Measurements from ENCODE around the gene BAIAP2.
A peak's percentile ranks its signal among the peaks of the same experiment; 100 is the strongest.

BAIAP2 gene

GRCh38 chr17:81091774-81092517, 57.0 kb downstream of the BAIAP2 start:
- DNase-seq: no peak

DNA sequence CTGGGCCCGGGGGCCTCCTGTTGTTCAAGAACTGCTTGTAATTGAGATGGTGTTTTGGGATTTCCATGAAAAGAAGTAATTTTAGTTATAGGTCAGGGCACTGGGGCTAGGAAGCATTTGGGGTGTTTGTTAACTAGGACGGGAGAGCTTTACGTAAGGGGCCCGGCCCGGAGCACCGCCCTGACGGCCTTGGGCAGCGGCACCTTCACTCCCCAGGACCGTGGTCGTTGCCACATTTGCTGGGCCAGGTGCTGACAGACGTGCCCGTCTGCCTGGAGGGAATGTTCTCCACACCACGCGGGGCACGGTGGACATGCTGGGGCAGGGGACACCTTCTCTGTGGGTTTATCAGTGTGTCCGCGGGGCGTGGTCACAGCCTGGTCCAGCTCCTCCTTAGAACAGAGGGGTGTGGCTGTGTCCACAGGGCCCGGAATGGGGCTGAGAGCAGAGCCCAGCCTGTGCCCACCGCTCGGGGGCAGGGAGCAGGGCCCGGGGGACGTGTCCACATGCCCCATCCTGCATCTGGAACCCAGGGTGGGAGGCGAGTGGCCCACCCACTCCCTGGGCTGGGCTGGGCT, 57.7 kb downstream of the BAIAP2 start:
- DNase-seq: no peak

DNA sequence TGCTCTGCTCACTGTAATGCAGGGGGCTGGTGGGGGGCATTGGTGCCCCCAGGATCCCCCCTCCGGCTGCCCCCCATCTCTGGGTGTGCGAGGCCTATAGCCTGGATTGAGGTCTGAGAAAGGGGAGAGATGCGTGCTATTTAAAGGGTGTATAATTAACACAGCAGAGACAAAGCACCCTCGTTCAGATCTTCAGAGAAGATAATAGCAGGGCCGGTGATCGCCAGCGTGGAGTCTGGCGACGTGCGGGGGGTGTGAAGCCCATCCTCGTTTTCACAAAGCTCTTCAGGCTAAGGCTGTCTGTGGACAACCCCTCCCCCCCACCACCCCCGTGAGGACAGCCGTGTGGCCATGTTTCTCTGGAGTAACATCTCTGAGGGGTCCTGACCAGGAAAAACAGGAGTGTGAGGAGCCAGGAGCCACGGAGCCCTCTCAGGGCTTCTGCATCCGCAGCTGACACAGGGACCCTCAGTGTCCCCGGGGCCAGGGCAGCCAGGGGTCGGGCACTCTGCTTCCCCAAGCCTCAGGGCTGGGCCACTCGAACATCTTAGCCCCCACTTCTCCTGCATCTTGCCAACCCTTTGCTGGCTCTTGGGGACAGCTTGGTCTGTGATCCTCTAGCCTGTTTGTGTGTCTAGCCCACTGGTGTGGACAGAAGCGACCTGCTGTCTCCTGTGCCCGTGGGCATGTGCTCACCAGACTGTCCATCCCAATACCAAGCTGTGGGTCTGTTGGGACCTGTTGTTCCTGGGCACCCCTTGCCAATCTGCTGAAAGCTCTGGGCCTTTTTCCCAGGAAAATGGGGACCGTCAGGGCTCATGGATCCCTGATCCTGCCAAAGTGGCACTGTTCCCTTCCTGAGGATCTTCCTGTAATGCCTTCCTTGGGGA, 58.9 kb downstream of the BAIAP2 start:
- no peak for DNase-seq

- DNase-seq: no peak
These were observed 59.8 kb downstream of the BAIAP2 start for GRCh38 chr17:81094509-81095382.

DNA sequence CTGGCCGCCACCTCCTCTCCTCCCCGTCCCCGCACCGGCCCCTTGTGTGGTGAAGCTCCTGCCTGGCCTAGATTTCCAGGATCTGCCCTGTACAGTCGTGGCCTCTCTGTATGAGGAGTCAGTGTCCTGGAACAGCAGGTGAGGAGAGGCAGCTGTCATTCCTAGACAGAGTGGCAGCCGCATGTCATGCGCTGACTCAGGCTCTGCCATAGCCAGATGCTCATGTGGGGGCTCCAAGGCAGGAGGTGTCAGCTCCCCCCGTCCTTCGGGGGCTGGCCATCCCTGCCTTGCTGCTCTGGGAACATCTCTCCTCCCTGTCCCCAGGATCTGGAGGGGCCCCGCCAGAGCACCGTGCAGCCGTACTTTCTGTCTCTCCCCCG, 60.4 kb downstream of the BAIAP2 start:
- no peak for DNase-seq

- no peak for DNase-seq
These were observed 61.8 kb downstream of the BAIAP2 start for GRCh38 chr17:81096741-81097133.

DNA sequence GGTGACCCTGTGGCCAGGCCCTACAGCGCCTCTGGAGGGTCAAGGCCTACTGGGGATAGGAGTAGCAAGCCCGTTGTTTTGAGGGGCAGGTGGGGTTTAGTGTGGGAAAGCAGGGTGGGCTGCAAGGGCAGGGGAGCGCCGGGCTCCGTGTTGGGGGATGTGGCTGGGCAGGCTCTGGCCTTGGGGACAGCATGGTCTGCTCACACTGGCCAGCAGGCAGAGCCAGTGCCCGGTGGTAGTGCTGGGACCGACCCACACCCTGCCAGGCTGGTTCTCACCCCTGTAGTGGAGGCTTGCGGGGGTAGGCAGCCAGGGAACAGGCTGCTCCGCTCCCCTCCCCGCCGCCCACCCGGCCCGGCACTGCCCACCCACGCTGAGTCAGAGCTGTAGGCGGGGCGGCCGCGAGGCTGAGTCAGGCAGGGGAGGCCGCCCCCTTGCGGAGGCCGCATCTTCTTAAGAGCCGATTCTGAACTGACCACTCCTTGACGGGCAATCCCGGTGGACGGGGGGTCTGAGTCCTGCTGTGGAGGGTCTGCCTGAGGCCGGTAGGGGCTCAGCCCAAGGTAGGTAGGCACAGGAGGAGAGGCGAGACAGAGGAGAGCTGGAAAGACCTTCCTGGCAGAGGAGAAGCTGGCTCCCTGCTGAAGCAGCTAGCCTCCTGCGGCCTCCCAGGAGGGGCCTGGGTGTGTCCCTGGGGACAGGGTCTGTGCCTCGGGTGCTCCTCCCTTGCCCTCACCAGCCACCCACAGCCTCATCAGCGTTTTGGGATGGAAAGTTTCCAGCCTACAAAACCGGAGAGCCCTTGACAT, 62.4 kb downstream of the BAIAP2 start:
- no peak for DNase-seq

GRCh38 chr17:81097943-81098308, 63.0 kb downstream of the BAIAP2 start:
- no peak for DNase-seq

- DNase-seq: no peak
These were observed 64.9 kb downstream of the BAIAP2 start for GRCh38 chr17:81099888-81100287.

DNA sequence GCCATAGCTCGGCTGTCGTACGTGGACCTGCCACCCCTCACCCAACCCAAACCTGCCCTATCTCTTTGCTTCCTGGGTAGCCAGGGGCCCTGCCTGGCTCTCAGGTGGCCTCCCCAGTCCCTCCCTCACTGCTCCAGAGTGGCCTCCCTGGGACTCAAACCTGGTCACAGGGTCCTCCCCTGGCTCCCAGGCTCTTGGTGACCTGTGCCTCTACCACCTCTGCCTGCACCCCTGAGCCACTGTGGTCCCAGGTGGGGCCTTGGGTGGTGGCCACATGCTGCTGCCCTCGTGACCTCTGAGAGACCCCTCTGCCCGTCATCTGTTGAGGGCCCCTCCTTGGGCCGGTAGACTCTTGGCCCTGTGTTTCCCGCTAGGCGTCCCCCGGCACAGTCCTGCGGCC, 65.7 kb downstream of the BAIAP2 start:
- DNase-seq: no peak

- DNase-seq: peak; percentile 20
These were observed 66.8 kb downstream of the BAIAP2 start for GRCh38 chr17:81101614-81102306.

DNA sequence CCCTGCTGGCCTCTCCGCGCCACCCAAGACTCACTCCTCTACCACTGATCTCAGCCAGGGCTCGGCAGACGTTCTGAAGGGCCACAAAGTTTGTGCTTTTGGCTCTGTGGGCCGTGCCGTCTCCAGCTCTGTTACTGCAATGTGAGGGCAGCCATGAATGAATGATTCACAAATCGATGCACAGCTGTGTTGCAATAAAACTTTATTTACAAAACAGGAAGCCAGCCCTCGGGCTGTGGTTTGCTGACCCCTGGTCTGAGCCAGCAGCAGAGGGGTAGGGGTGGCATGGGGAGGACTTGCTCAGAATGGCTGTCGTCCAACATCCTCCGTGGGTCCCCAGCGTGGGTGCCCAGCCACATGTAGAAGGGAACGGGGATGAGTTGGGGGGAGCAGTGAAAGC, 67.4 kb downstream of the BAIAP2 start:
- DNase-seq: no peak

DNA sequence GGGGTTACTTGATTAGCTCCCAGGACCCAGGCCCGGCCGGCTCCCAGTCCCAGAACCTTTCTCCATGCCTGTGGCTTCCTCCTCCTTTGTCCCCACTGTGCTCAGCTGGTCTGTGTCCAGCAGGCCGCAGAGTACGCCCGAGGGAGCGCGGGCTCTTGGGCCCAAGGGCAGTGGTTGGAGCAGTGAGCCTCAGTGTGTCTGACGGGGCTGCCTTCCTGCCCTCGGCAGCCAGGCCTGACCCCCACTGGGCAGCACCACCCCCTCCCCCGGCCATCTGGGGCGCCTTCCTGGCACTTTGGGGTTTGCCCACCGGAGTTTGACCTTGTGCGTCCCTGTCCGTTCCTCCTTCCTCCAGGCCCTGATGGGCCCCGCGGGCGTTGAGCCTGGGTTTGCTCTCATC, 67.9 kb downstream of the BAIAP2 start:
- DNase-seq: no peak

DNA sequence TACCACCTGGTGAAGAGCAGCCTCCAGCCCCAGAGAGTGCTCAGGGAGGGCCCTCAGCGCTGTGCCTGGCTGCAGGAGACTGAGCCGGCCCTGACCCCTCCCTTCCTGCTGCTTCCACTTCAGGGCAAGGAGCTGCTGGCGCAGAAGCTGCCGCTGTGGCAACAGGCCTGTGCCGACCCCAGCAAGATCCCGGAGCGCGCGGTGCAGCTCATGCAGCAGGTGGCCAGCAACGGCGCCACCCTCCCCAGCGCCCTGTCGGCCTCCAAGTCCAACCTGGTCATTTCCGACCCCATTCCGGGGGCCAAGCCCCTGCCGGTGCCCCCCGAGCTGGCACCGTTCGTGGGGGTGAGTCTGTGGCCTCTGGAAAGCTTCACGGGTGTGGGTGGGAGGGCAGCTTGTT, 68.4 kb downstream of the BAIAP2 start:
- DNase-seq: no peak

DNA sequence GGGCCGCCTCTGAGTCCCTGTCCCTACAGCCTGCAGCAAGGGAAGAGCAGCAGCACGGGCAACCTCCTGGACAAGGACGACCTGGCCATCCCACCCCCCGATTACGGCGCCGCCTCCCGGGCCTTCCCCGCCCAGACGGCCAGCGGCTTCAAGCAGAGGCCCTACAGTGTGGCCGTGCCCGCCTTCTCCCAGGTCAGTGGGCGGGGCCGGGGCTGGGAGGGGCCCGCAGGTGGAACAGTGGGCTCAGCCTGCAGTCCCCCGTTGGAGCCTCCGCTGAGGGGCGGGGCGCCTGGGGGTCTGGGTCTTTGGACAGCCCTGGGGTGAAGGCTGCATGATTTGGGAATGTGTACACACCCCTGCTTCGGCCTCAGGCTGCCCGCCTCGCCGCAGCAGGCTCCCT, 71.8 kb downstream of the BAIAP2 start:
- no peak for DNase-seq

DNA sequence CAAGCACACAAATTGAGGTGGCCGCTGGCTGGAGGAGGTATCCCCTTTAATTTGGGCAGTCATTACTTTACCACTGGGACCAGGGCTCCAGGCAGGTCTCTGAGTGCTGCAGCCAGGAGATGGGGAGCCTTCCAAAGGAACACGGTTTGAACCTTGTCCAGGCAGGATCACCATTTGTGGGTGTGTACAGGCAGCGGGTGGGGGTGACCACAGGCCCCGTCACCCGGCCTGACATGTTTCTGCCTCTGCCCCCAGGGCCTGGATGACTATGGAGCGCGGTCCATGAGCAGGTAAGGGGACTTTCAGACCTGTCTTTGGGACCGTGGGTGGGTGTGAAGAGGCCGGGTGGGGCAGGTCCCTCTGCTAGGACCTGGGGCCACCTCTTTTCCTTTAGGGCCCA, 73.3 kb downstream of the BAIAP2 start:
- DNase-seq: no peak

GRCh38 chr17:81109957-81110356, 75.0 kb downstream of the BAIAP2 start:
- DNase-seq: peak; percentile 7

DNA sequence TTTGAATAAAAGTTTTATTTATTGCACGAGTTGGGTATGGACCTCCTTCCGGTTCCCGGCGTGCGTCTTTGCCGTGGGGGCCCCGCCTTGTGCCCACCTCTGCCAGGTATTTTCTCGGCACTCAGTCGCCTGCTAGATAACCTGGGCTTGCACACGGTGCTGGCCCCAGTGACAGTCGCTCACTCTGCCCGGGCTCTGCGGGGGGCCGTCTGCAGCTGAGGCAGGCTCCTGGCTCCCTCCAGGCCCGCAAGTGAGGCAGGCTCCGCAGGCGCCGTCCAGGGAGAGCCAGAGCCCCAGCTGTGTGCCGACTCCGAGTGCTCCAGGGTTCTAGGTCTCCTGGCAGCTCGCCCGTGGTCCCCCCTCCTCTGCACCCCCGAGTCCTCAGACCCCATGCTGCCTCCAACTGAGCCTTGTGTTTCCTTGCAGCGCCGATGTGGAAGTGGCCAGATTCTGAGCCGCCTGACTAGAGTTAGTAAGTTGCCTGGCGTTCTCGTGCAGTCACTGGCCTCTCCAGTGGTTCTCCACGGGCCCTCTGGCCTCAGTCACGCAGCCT, 75.6 kb downstream of the BAIAP2 start:
- DNase-seq: no peak

DNA sequence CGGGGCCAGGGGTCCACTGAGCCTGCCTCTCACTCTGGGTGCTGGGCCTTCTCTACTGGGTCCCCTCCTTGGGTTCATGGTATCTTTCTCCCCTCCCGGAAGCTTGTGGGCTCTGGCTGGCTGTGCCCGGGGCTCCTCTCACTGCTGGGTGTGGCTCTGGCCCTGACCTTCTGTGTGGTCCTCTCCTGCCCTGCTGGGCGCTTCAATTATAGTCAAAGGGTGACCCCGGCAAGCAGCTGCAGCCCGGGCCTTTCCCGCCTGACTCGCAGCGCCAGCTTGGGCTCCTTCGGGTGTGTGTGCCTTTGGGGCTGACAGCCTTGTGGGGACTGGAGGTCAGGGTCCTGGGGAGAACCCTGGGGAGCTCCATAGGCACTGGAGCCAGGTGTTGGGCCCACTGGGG, 76.1 kb downstream of the BAIAP2 start:
- DNase-seq: no peak

DNA sequence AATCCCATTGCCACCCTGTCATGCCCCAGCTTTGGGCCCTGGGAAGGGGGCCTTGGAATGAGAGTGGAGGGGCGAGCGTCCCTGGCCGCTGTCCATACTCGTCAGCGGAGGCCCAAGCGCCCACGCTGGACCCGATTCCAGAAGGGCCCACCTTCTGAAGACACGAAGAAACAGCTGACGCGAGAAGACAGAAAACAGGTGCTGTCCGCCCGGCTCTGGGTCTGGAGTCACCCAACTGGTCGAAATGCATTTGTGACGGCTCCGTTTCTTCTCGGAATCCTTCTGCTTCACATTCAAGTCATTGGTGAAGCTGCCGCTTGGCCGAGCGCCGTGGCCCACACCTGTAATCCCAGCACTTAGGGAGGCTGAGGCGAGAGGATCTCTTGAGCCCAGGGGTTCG, 77.5 kb downstream of the BAIAP2 start:
- no peak for DNase-seq

DNA sequence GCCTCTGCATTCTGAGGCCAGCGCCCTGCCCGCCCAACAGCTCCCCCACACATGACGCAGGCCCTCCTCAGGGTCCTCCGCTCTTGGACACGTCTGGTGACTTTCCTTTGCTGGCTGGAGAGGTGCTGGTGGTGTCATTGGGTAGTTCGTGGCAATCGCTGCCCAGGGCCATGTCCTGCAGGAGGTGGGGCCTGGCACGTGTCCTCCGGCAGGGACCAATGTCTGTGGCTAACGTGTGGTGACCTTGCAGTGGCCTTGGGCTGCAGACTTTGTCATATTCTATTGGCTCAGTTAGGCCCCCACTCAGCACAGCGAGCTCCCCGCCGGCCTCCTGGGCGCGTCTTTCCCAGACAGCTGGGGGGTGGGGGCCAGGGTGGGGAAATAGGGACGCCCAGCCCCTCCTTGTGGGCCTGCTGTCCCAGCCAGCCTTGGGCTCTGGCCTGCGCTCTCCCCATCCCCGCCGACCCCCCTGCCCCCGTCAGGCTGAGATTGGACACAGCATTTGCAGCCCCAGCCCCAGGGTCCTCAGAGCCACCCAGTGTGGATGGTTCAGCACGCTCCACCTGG, 78.3 kb downstream of the BAIAP2 start:
- DNase-seq: no peak
